ENCODE results near the gene CHTOP.

The CHTOP gene

DNA sequence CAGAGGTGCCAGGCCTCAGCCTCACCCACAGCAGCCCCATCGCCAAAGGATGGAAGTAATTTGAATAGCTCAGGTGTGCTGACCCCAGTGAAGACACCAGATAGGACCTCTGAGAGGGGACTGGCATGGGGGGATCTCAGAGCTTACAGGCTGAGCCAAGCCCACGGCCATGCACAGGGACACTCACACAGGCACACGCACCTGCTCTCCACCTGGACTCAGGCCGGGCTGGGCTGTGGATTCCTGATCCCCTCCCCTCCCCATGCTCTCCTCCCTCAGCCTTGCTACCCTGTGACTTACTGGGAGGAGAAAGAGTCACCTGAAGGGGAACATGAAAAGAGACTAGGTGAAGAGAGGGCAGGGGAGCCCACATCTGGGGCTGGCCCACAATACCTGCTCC is 59.6 kb downstream of the CHTOP start:
- no peak for FAIRE-seq

Measured in TTC549 (cell line).